ENCODE data around the gene LHFPL4. TPM values are rescaled to one million over a fixed set of nuclear protein-coding genes. Genes with fewer than 3 reads are reported as not detected.

LHFPL4 gene
- total RNA-seq, 3 donors from 2014 or later (not counting 1 experiment from before 2014, with no cell fraction given) = not detected

DNA sequence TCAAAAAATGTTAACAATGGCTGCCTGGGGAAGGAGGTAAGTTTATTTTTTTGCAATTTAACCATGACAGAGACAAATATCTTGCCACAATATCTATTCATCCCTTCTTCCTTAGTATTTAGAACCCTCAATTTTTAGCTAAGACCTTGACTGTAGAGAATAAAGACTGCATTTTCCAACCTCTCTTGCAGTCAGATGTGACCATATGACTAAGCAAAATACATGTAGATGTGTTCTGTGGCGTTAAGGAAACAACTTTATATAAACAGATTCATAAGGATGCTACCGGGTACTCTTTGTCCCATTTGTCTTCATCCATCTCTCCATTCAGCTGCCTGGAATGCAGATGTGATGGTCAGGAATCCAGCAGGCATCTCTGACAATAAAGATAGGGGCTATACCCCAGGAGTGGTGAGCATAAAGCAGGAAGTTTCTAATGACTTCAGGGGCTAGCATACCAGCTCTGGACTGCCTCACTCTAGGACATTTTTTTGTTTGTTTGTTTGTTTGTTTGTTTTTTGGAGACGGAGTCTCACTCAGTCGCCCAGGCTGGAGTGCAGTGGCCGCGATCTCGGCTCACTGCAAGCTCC is 41.1 kb downstream of the LHFPL4 start:
- H3K36me3 Mint-ChIP-seq = no peaks in the 10 kb centered on the region
- no peaks in the 10 kb centered on the region for H3K4me1 Mint-ChIP-seq
- H3K36me3 ChIP-seq (ENCODE audit: control insufficient read depth, insufficient read depth, low read length) = no peaks in the 10 kb centered on the region
- ATAC-seq (no peak), DNase-seq (no peak)
- no peaks in the 10 kb centered on the region for H3K9me3 ChIP-seq (ENCODE audit: control insufficient read depth, insufficient read depth, low read length)
- H3K27ac Mint-ChIP-seq = no peak overlapping the region
- intact Hi-C loops (cut with micrococcal nuclease) = no loop called here
- no peaks in the 10 kb centered on the region for H3K9me3 Mint-ChIP-seq
- no peak overlapping the region for H3K27ac ChIP-seq (ENCODE audit: low read length)
- H3K27me3 ChIP-seq (ENCODE audit: control insufficient read depth, insufficient read depth, low read length) = peaks cover 6% of the 10 kb centered on the region
- H3K4me1 ChIP-seq (ENCODE audit: control insufficient read depth, insufficient read depth, low read length) = no peaks in the 10 kb centered on the region
- peaks cover 14 to 22% of the 10 kb centered on the region in 2 donors for H3K27me3 Mint-ChIP-seq (ENCODE audit: low read depth in 2 of 2)
- 78% methylated on average over 7 of the region's 7 CpGs for WGBS (ENCODE audit: insufficient coverage)
- no peak overlapping the region for H3K4me3 ChIP-seq (ENCODE audit: low read length)
- no peak overlapping the region for H3K4me3 Mint-ChIP-seq
- TF ChIP-seq, protein P1, sequence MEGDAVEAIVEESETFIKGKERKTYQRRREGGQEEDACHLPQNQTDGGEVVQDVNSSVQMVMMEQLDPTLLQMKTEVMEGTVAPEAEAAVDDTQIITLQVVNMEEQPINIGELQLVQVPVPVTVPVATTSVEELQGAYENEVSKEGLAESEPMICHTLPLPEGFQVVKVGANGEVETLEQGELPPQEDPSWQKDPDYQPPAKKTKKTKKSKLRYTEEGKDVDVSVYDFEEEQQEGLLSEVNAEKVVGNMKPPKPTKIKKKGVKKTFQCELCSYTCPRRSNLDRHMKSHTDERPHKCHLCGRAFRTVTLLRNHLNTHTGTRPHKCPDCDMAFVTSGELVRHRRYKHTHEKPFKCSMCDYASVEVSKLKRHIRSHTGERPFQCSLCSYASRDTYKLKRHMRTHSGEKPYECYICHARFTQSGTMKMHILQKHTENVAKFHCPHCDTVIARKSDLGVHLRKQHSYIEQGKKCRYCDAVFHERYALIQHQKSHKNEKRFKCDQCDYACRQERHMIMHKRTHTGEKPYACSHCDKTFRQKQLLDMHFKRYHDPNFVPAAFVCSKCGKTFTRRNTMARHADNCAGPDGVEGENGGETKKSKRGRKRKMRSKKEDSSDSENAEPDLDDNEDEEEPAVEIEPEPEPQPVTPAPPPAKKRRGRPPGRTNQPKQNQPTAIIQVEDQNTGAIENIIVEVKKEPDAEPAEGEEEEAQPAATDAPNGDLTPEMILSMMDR (IDR thresholded peaks at IDR 0.05) = no peak

DNA sequence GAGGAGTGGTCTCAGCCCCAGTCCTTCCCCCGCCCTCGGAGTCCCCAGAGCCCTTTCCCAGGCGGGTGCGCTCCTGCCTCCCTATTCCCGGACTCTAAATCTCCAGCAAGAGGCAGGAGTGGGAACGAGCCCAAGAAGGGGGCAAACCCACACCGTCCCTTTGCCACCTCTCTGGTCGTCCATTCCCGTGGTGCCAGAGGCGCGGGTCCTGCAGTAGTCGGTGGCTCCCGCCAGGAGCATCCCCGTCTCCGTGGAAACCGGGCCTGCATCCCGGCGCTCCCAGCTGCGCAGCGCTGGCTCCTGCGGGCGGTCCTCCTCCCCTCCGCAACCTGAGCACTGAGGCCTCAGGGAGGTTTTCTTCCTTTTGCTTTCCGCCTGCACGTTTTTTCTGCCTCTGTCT is 44.8 kb downstream of the LHFPL4 start:
- 21% methylated on average over 25 of the region's 25 CpGs for WGBS (ENCODE audit: insufficient coverage)
- Mint-ChIP-seq H3K4me1 (no peaks in the 10 kb centered on the region), H3K4me3 (no peak overlapping the region), H3K9me3 (no peaks in the 10 kb centered on the region), H3K27me3 (ENCODE audit: low read depth in 2 of 2) (peaks cover 19 to 33% of the 10 kb centered on the region in 2 donors), H3K27ac (no peak overlapping the region), H3K36me3 (no peaks in the 10 kb centered on the region)
- H3K9me3 ChIP-seq (ENCODE audit: control insufficient read depth, insufficient read depth, low read length) = no peaks in the 10 kb centered on the region
- intact Hi-C loops (cut with micrococcal nuclease) = no loop called here
- H3K4me1 ChIP-seq (ENCODE audit: control insufficient read depth, insufficient read depth, low read length) = no peaks in the 10 kb centered on the region
- no peak overlapping the region for H3K4me3 ChIP-seq (ENCODE audit: low read length)
- H3K27me3 ChIP-seq (ENCODE audit: control insufficient read depth, insufficient read depth, low read length) = peaks cover 6% of the 10 kb centered on the region
- TF ChIP-seq, protein P1 (IDR thresholded peaks at IDR 0.05) = no peak
- no peaks in the 10 kb centered on the region for H3K36me3 ChIP-seq (ENCODE audit: control insufficient read depth, insufficient read depth, low read length)
- ATAC-seq = no peak
- no peak overlapping the region for H3K27ac ChIP-seq (ENCODE audit: low read length)
- no peak for DNase-seq

DNA sequence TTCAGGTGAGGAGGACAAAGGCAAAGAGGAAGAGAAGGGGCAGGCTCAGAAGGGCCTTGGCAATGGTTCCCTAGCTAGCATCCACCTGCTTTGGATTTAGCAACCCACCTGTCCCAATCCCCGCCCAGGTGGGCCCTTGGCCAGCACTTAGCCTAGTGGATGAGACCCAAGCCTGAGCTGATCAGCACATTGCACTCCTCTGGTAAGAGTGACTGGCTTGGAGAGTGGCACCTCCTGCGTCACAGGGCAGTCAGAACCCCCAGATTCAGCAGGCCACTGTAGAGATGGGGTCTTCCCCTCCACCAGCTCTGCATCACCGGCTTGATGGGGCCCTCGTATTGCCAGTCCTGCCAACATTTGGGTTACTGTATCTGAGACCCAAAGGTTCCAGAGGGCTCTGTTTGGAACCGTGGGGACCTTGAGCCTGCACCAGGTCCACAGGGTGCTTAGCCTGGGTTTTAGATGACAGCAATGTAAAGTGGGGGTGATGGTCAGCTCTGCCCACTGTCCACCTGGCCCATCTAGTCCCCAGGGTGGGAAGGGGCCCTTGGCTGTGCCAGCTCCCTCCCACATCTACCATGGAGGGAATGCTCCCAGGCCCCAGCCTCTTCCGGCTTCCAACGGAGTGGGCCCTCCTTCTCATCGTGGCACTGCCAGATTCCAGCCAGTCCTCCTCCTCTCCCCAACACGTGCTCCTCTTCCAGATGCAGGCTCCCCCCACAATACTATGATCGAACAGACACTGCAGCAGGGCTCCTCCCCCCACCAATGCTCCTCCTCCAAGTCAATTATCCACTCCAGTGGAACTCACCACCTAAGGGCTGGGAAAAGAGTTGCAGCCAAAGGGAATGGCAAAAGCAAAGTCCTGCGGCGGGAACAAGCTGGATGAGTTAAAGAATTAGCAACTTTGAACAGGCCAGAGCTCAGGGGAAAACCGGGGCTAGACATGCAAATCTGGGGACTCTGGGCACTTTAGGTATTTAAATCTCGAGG is 45.7 kb downstream of the LHFPL4 start:
- no peaks in the 10 kb centered on the region for H3K9me3 ChIP-seq (ENCODE audit: control insufficient read depth, insufficient read depth, low read length)
- TF ChIP-seq, protein P1 (IDR thresholded peaks at IDR 0.05) = no peak
- Mint-ChIP-seq H3K4me1 (no peaks in the 10 kb centered on the region), H3K9me3 (no peaks in the 10 kb centered on the region), H3K36me3 (no peaks in the 10 kb centered on the region), H3K27me3 (ENCODE audit: low read depth in 2 of 2) (peaks cover 19 to 33% of the 10 kb centered on the region in 2 donors), H3K27ac (no peak overlapping the region), H3K4me3 (no peak overlapping the region)
- peaks cover 6% of the 10 kb centered on the region for H3K27me3 ChIP-seq (ENCODE audit: control insufficient read depth, insufficient read depth, low read length)
- H3K36me3 ChIP-seq (ENCODE audit: control insufficient read depth, insufficient read depth, low read length) = no peaks in the 10 kb centered on the region
- no peak overlapping the region for H3K4me3 ChIP-seq (ENCODE audit: low read length)
- H3K4me1 ChIP-seq (ENCODE audit: control insufficient read depth, insufficient read depth, low read length) = no peaks in the 10 kb centered on the region
- DNase-seq (no peak), ATAC-seq (no peak)
- intact Hi-C loops (cut with micrococcal nuclease) = no loop called here
- H3K27ac ChIP-seq (ENCODE audit: low read length) = no peak overlapping the region
- 72% methylated on average over 14 of the region's 14 CpGs for WGBS (ENCODE audit: insufficient coverage)
